Hippocampal formation (tissue), 2 donors: ENCODE data around the gene NUP188.

Experiments used
- DNase-seq, 2 donors: peaks; one replicate each; lab custom pipeline; 2025; lab: John Stamatoyannopoulos, UW

NUP188 gene

GRCh38 chr9:129007766-129008468, 60.4 kb downstream of the NUP188 start:
- DNase-seq = no peak

GRCh38 chr9:129008469-129008965, 61.0 kb downstream of the NUP188 start:
- no peak for DNase-seq

- no peak for DNase-seq
These were observed 61.6 kb downstream of the NUP188 start for GRCh38 chr9:129008986-129009583.

GRCh38 chr9:129009584-129010141, 62.2 kb downstream of the NUP188 start:
- DNase-seq = no peak

- DNase-seq = no peak
These were observed 62.9 kb downstream of the NUP188 start for GRCh38 chr9:129010267-129010975.

- DNase-seq = no peak
These were observed 63.7 kb downstream of the NUP188 start for GRCh38 chr9:129011170-129011569.

GRCh38 chr9:129011761-129012181, 64.3 kb downstream of the NUP188 start:
- no peak for DNase-seq

GRCh38 chr9:129012343-129012742, 64.8 kb downstream of the NUP188 start:
- no peak for DNase-seq

GRCh38 chr9:129012893-129013448, 65.5 kb downstream of the NUP188 start:
- DNase-seq = no peak

- DNase-seq = no peak
These were observed 66.2 kb downstream of the NUP188 start for GRCh38 chr9:129013674-129014073.

- no peak for DNase-seq
These were observed 66.6 kb downstream of the NUP188 start for GRCh38 chr9:129014124-129014523.

GRCh38 chr9:129014608-129015007, 67.1 kb downstream of the NUP188 start:
- DNase-seq = no peak

GRCh38 chr9:129021091-129021490, 73.6 kb downstream of the NUP188 start:
- DNase-seq = no peak

GRCh38 chr9:129022037-129022436, 74.5 kb downstream of the NUP188 start:
- DNase-seq = no peak

- no peak for DNase-seq
These were observed 75.8 kb downstream of the NUP188 start for GRCh38 chr9:129023036-129023907.

GRCh38 chr9:129023908-129024233, 76.4 kb downstream of the NUP188 start:
- DNase-seq = no peak

GRCh38 chr9:129026442-129027223, 79.1 kb downstream of the NUP188 start:
- DNase-seq = no peak

GRCh38 chr9:129027224-129027684, 79.8 kb downstream of the NUP188 start:
- DNase-seq = no peak

- no peak for DNase-seq
These were observed 80.2 kb downstream of the NUP188 start for GRCh38 chr9:129027685-129028191.
